ENCODE data around the gene HSD17B8.

Gene HSD17B8

GRCh38 chr6:33171880-33172687 lies 32.4 kb upstream of the HSD17B8 start:
- no peak for DNase-seq

GRCh38 chr6:33172688-33173534 lies 31.5 kb upstream of the HSD17B8 start:
- peak in 1 of 2 experiments; percentile 7 for DNase-seq

- no peak for DNase-seq
Measured at GRCh38 chr6:33173535-33174180, 30.8 kb upstream of the HSD17B8 start.

- DNase-seq = no peak
Measured at GRCh38 chr6:33174784-33175183, 29.7 kb upstream of the HSD17B8 start.

- no peak for DNase-seq
Measured at GRCh38 chr6:33175436-33176069, 28.9 kb upstream of the HSD17B8 start.

GRCh38 chr6:33176906-33177305 lies 27.5 kb upstream of the HSD17B8 start:
- no peak for DNase-seq

GRCh38 chr6:33177552-33178446 lies 26.7 kb upstream of the HSD17B8 start:
- DNase-seq = no peak

GRCh38 chr6:33178755-33179475 lies 25.5 kb upstream of the HSD17B8 start:
- DNase-seq = no peak

GRCh38 chr6:33181141-33181540 lies 23.3 kb upstream of the HSD17B8 start:
- DNase-seq = no peak

GRCh38 chr6:33183071-33183683 lies 21.3 kb upstream of the HSD17B8 start:
- DNase-seq = peak; percentile 58 to 63

- no peak for DNase-seq
Measured at GRCh38 chr6:33185190-33185589, 19.3 kb upstream of the HSD17B8 start.

GRCh38 chr6:33185654-33186187 lies 18.7 kb upstream of the HSD17B8 start:
- no peak for DNase-seq

- DNase-seq = no peak
Measured at GRCh38 chr6:33187809-33188208, 16.6 kb upstream of the HSD17B8 start.

- no peak for DNase-seq
Measured at GRCh38 chr6:33189164-33189563, 15.3 kb upstream of the HSD17B8 start.

- no peak for DNase-seq
Measured at GRCh38 chr6:33189625-33190448, 14.6 kb upstream of the HSD17B8 start.

- no peak for DNase-seq
Measured at GRCh38 chr6:33190504-33191107, 13.8 kb upstream of the HSD17B8 start.

- DNase-seq = no peak
Measured at GRCh38 chr6:33191383-33192104, 12.9 kb upstream of the HSD17B8 start.

- no peak for DNase-seq
Measured at GRCh38 chr6:33192105-33192646, 12.3 kb upstream of the HSD17B8 start, which contains the start of gene COL11A2. Gene COL11A2 (minus strand): TSS chr6:33192467. CDS start chr6:33192240, 227 bp downstream.
